Activated naive CD4-positive, alpha-beta T cell treated with anti-CD3 and anti-CD28 coated beads, Interleukin-2, amount 10 ng/mL, durations not matched to agents 7 days and 5 days (primary cell): ENCODE measurements around the gene HOXC6.
"Not testable (repeated sequence)": the region's sequence is repeated elsewhere in the genome, so short reads cannot be mapped to it uniquely, and the experiment has no call there.

Source experiments
- CTCF ChIA-PET: fragments of 350-600 bp; sonication (Branson Sonifier 250); formaldehyde crosslinking; loops from one replicate; lab custom pipeline; 2021; ENCODE audit warnings: antibody characterized with exemption; lab: Charles Lee
- DNase-seq: peaks from one replicate; pipeline ENCODE4 v3.0.0-alpha.2; 2020
- H3K27ac Mint-ChIP-seq: one replicate; pipeline ENCODE4 v1.8.0; 2021; ENCODE audit warnings: mild to moderate bottlenecking, moderate library complexity, mixed read lengths
- H3K27me3 Mint-ChIP-seq: one replicate; pipeline ENCODE4 v1.8.0; 2021; ENCODE audit warnings: mild to moderate bottlenecking, mixed read lengths
- H3K36me3 Mint-ChIP-seq: one replicate; pipeline ENCODE4 v1.8.0; 2021; ENCODE audit warnings: mixed read lengths
- H3K4me1 Mint-ChIP-seq: one replicate; pipeline ENCODE4 v1.8.0; 2021; ENCODE audit warnings: mixed read lengths
- H3K4me3 Mint-ChIP-seq: one replicate; pipeline ENCODE4 v1.8.0; 2021; ENCODE audit warnings: mild to moderate bottlenecking, moderate library complexity, mixed read lengths
- H3K9me3 Mint-ChIP-seq: one replicate; pipeline ENCODE4 v1.8.0; 2021; ENCODE audit warnings: mixed read lengths

The HOXC6 gene

GRCh38 chr12:54056110-54056509 is 27.9 kb downstream of the HOXC6 start:
- no peak overlapping the region for H3K27ac Mint-ChIP-seq
- H3K4me1 Mint-ChIP-seq, result peaks cover 18% of the 10 kb centered on the region
- H3K27me3 Mint-ChIP-seq, result peaks cover 100% of the 10 kb centered on the region
- H3K36me3 Mint-ChIP-seq, result peaks cover 3% of the 10 kb centered on the region
- CTCF ChIA-PET, result interaction anchor here (0.6 kb wide), 1 partner anchor 44 kb away, joined by 3 read pairs; no protein-coding TSS in a partner anchor
- H3K4me3 Mint-ChIP-seq, result no peak overlapping the region
- no peak for DNase-seq
- no peaks in the 10 kb centered on the region for H3K9me3 Mint-ChIP-seq

DNA sequence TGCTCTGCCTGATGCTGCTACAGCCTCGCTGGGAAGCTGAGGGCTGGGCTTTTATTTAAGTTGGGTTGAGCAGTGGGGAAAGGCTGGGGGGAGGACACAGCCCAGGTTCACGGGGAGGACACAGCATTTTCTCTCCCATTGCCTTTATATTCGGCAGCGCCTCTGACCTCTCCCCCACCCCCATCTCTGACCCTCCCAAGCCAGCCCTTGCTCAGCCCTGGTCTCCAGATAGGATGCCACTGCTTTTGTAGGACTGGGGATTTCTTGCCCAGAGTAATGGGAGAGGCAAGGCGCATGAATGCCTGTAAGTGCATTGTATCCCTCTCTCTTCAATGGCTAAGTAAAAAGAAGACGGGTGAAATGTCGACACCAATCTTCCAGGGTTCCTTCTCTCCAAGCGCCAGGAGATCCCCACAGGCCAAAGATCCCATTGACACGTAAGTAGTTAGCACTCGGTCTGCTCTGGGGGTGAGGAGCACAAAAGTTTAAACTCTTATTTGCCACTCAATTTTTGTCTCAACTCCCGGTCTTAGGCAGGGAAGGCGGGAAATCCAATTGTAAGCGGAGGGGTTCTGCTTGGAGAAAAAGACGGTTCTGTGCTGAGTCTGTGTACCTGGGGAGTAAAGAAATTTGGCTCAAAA is 30.0 kb downstream of the HOXC6 start:
- Mint-ChIP-seq H3K4me1 (peaks cover 9% of the 10 kb centered on the region), H3K27me3 (peaks cover 100% of the 10 kb centered on the region), H3K4me3 (no peak overlapping the region), H3K36me3 (peaks cover 1% of the 10 kb centered on the region), H3K27ac (no peak overlapping the region), H3K9me3 (no peaks in the 10 kb centered on the region)
- CTCF ChIA-PET, result no interaction called here
- no peak for DNase-seq

GRCh38 chr12:54059668-54060067 is 31.4 kb downstream of the HOXC6 start:
- CTCF ChIA-PET, result no interaction called here
- Mint-ChIP-seq H3K4me1 (peaks cover 2% of the 10 kb centered on the region), H3K27me3 (peaks cover 99% of the 10 kb centered on the region), H3K9me3 (no peaks in the 10 kb centered on the region), H3K4me3 (no peak overlapping the region), H3K27ac (no peak overlapping the region), H3K36me3 (peaks cover 1% of the 10 kb centered on the region)
- no peak for DNase-seq

DNA sequence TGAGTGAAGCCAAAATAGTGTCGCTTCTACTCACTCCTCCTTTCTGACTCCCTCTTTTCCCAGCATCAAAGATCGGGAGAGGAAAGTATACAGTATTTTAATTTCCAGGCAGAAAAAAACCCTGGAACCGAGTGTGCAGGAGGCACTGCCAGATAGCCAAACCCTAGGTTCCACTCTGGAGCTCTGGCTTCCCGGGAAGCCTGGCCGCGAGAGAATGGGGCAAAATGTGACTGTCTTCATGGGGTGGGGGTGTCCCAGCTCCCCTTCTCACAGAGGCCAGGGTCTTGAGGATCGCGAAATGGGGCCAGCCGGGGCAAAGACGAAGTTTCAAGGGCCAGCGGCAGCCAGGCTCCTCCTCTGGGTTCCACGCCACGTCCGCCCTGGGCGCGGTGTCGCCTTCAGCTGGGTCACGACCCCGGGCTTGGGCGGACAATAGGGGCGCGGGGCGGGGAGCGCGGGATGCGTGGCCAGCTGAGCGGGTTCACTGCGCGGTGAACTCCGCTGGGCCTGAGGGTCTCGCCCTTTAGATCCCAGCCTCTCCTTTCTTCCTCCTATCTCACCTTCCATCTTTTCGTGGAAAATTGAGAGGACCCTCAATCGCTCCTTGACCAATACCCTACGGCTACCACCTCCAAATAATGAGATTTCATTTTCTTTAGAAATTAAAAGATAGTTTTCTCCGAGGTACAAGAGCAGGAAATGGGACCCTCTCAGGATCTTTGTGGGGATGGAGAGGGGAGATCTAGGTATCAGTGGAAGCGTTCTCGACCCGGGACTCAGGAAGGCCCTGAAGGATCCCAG is 32.1 kb downstream of the HOXC6 start:
- no peaks in the 10 kb centered on the region for H3K4me1 Mint-ChIP-seq
- no peak overlapping the region for H3K4me3 Mint-ChIP-seq
- no peak for DNase-seq
- H3K27ac Mint-ChIP-seq, result no peak overlapping the region
- H3K36me3 Mint-ChIP-seq, result peaks cover 1% of the 10 kb centered on the region
- H3K27me3 Mint-ChIP-seq, result peaks cover 93% of the 10 kb centered on the region
- CTCF ChIA-PET, result interaction anchor here (1.1 kb wide), 1 partner anchor 147 kb away, joined by 3 read pairs; no protein-coding TSS in a partner anchor
- H3K9me3 Mint-ChIP-seq, result no peaks in the 10 kb centered on the region

DNA sequence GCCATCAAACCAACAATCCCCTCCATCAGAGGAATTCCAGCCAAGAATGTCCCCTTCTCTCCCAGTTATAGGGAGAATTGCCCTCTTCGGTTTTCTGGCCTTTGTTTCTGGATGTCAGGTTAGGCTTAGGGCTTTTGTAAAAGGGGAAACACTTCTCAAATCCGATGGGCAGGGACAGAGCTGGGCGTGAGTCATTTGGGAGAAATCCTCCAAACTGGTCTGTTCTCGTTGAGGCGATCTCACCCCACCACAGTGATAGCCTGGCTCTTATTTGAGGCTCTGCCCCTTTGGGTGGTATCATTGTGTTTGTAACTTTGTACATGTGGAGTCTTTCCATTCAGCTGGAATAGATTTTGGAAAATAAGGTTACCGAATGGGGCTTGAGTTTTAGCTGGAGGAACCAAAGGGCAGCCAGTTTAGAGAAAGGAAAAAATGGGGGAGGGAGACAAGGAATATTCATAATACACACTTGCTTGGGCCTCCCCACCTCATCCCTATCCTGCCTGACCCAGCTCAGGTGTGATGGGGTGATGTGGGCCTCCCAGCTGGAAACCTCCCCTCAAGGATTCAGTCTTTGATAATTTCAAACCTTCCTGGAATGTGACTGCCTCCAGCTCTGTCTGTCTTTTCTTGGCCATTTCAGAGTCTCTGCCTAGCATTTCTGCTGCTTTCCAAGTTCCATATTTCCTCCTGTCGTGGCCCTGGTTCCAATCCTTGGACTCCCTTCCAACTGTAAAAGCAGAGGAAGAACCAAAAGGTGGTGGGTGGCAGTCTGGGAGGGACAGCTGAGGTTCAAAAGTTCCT is 32.9 kb downstream of the HOXC6 start:
- CTCF ChIA-PET, result interaction anchor here (1.1 to 1.2 kb wide), 2 partner anchors 147 to 315 kb away, joined by 3 read pairs; no protein-coding TSS in a partner anchor
- no peak for DNase-seq
- Mint-ChIP-seq H3K36me3 (peaks cover 1% of the 10 kb centered on the region), H3K27me3 (peaks cover 93% of the 10 kb centered on the region), H3K4me3 (no peak overlapping the region), H3K4me1 (no peaks in the 10 kb centered on the region), H3K9me3 (no peaks in the 10 kb centered on the region), H3K27ac (no peak overlapping the region)

- Mint-ChIP-seq H3K27me3 (peaks cover 78% of the 10 kb centered on the region), H3K36me3 (no peaks in the 10 kb centered on the region)
Measured at GRCh38 chr12:54065677-54066076, 37.4 kb downstream of the HOXC6 start.

GRCh38 chr12:54066408-54066807 is 38.2 kb downstream of the HOXC6 start:
- CTCF ChIA-PET, result no interaction called here
- H3K9me3 Mint-ChIP-seq, result no peaks in the 10 kb centered on the region
- H3K27me3 Mint-ChIP-seq, result peaks cover 78% of the 10 kb centered on the region
- no peaks in the 10 kb centered on the region for H3K36me3 Mint-ChIP-seq
- H3K4me1 Mint-ChIP-seq, result no peaks in the 10 kb centered on the region
- H3K4me3 Mint-ChIP-seq, result no peak overlapping the region
- DNase-seq, result no peak
- no peak overlapping the region for H3K27ac Mint-ChIP-seq

More at GRCh38 chr12:54065677-54066076, 37.4 kb downstream of the HOXC6 start:
- CTCF ChIA-PET, result interaction anchor here (1.4 kb wide), 1 partner anchor 127 kb away, joined by 9 read pairs; no protein-coding TSS in a partner anchor
- Mint-ChIP-seq H3K4me1 (no peaks in the 10 kb centered on the region), H3K4me3 (no peak overlapping the region), H3K9me3 (no peaks in the 10 kb centered on the region), H3K27ac (no peak overlapping the region)
- DNase-seq, result no peak

DNA sequence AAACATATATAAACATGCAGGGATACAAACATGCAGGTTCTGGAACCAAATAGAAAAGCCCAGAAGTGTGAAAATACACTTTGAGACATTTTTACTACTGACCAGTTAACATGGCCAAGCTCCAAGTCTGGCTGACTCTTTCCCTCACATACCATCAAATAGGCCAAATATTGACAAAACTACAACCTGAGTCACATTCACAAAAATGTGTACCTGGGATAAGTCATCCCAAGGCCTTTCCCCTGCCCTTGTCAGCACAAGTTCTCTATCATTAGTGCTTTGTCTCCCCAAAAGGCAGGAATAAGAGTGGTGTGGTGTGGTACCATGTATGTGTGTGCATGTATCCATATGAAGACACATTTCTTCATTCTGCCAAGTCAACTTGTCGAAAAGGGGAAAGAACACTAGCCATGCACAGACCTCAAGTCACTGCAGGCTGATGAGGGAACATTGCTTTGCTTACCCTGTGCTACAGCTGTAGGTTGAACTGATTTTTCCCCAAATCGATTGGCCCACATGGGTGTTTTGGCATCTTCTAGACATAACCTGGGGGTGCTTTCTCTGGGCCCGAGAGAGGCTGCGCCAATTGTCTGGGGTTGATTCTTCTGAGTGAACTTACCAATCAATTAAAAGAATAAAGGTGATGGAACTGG is 40.3 kb downstream of the HOXC6 start:
- CTCF ChIA-PET, result interaction anchor here (0.6 kb wide), 1 partner anchor 123 kb away, joined by 3 read pairs; no protein-coding TSS in a partner anchor
- H3K27ac Mint-ChIP-seq, result no peak overlapping the region
- DNase-seq, result no peak
- no peaks in the 10 kb centered on the region for H3K4me1 Mint-ChIP-seq
- H3K27me3 Mint-ChIP-seq, result peaks cover 77% of the 10 kb centered on the region
- H3K4me3 Mint-ChIP-seq, result no peak overlapping the region
- no peaks in the 10 kb centered on the region for H3K9me3 Mint-ChIP-seq
- H3K36me3 Mint-ChIP-seq, result no peaks in the 10 kb centered on the region

DNA sequence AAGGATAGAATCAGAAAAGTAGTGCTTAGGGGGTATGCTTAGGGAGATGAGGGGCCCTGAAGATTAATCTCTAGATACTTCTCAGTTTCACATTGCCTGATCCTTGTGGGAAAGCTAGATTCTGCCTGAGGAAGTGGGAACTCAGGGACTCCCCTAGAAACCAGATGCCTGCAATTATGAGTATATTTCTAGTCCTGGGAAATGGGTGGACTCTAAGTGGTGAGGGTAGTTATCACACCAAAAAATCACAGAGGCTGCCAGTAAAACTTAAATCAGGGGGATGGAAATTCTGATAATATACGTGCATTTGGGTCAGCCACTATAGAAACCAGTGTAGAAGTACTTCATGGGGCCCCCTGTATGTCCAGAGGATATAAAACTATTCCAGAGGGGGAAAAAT is 43.7 kb downstream of the HOXC6 start:
- Mint-ChIP-seq H3K36me3 (no peaks in the 10 kb centered on the region), H3K9me3 (no peaks in the 10 kb centered on the region), H3K27ac (no peak overlapping the region), H3K4me3 (no peak overlapping the region), H3K27me3 (peaks cover 79% of the 10 kb centered on the region), H3K4me1 (no peaks in the 10 kb centered on the region)
- CTCF ChIA-PET, result interaction anchor here (1.2 kb wide), 1 partner anchor 40 kb away, joined by 3 read pairs; no protein-coding TSS in a partner anchor
- DNase-seq, result no peak

GRCh38 chr12:54074308-54074707 is 46.1 kb downstream of the HOXC6 start:
- H3K9me3 Mint-ChIP-seq, result no peaks in the 10 kb centered on the region
- CTCF ChIA-PET, result no interaction called here
- H3K27me3 Mint-ChIP-seq, result peaks cover 77% of the 10 kb centered on the region
- H3K4me3 Mint-ChIP-seq, result no peak overlapping the region
- H3K4me1 Mint-ChIP-seq, result peaks cover 3% of the 10 kb centered on the region
- DNase-seq, result no peak
- H3K27ac Mint-ChIP-seq, result no peak overlapping the region
- no peaks in the 10 kb centered on the region for H3K36me3 Mint-ChIP-seq

DNA sequence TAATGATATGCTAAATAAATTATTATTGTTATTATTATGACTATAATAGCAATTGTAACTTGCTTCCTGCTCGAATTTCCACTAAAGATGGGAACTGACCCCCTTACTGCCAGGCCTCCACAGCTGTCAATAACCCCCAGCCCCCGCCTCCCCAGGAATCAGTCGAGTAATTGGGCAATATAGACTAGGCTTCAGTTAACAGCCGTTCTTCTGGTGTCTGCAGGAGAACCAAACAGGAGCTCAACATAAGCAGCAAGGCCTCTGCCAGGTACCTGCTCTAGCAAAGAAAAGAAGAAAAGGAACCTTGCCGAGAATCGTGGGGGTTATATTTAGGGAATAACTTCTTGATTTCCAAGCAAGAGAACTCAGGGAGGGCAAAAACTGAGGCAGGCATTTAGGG is 47.2 kb downstream of the HOXC6 start:
- DNase-seq, result no peak
- no peak overlapping the region for H3K4me3 Mint-ChIP-seq
- H3K9me3 Mint-ChIP-seq, result no peaks in the 10 kb centered on the region
- peaks cover 3% of the 10 kb centered on the region for H3K4me1 Mint-ChIP-seq
- H3K36me3 Mint-ChIP-seq, result no peaks in the 10 kb centered on the region
- no peak overlapping the region for H3K27ac Mint-ChIP-seq
- CTCF ChIA-PET, result no interaction called here
- peaks cover 71% of the 10 kb centered on the region for H3K27me3 Mint-ChIP-seq

DNA sequence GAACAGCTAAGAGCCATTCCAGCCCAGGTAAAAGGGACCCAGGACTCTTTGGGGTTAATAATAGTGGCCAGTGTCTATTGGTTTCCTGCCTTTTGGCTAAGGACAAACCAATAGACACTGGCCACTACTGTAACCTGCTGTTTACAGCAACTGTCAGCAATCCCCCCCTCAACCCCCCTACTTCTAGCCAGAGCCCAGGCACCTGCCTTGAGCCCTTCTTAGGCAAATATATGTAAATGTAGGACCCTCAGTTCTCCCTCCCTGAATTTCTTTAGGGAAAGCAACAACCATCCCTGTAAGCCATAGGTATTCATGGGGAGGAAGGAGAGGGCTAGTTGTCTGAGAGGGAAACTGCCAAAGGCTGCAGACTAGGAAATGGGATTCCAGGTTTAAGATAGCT is 47.7 kb downstream of the HOXC6 start:
- peaks cover 8% of the 10 kb centered on the region for H3K4me1 Mint-ChIP-seq
- peaks cover 67% of the 10 kb centered on the region for H3K27me3 Mint-ChIP-seq
- CTCF ChIA-PET, result no interaction called here

DNA sequence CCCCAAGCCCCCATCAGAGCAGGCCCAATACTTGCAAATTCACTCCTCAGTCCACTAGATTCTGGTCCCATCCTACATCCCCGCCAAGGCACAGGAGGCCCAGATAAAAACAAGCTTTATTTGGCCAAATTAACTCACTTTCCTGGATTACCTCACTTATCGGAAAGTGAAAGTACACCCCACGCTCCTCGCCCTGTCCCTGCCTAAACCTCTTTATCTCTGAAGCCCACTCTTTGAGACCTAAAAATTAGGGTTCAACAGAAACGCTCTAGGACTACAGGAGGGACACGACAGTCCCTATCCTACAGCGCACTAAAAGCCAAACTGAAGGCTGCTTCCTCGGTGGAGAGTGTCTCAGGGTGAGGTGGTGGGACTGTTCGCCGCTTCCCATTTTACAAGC is 49.6 kb downstream of the HOXC6 start:
- H3K4me3 Mint-ChIP-seq, DNase-seq, CTCF ChIA-PET, H3K27ac Mint-ChIP-seq, H3K9me3 Mint-ChIP-seq, H3K36me3 Mint-ChIP-seq: not testable (repeated sequence)
- peaks cover 22% of the 10 kb centered on the region for H3K4me1 Mint-ChIP-seq
- peaks cover 53% of the 10 kb centered on the region for H3K27me3 Mint-ChIP-seq

More for the DNA sequence above, 47.7 kb downstream of the HOXC6 start:
- Mint-ChIP-seq H3K9me3 (no peaks in the 10 kb centered on the region), H3K36me3 (no peaks in the 10 kb centered on the region), H3K4me3 (no peak overlapping the region), H3K27ac (no peak overlapping the region)
- no peak for DNase-seq
